B cell (primary cell): ENCODE data around the gene EED. TPM values are rescaled to one million over a fixed set of nuclear protein-coding genes. Genes with fewer than 3 reads are reported as not detected.
"Not testable (repeated sequence)": the region's sequence is repeated elsewhere in the genome, so short reads cannot be mapped to it uniquely, and the experiment has no call there.

ENCODE experiments used
- ATAC-seq: fragments of 200-7000 bp; cut with Tn5 transposase; one replicate; pipeline ENCODE4 v1.10.0; 2021; ENCODE audit warnings: low read depth, mild to moderate bottlenecking, moderate number of reproducible peaks, moderate library complexity
- CTCF ChIA-PET: fragments of 350-600 bp; sonication (Branson Sonifier 250); formaldehyde crosslinking; loops from one replicate; lab custom pipeline; 2021; ENCODE audit warnings: antibody characterized with exemption, inconsistent platforms; lab: Charles Lee
- POLR2A ChIA-PET: fragments of 350-600 bp; sonication (Branson Sonifier 250); formaldehyde crosslinking; loops from one replicate; lab custom pipeline; 2021; ENCODE audit warnings: antibody characterized with exemption; lab: Charles Lee
- DNase-seq: peaks from one replicate; pipeline ENCODE4 v3.0.0; 2013
- H2AFZ ChIP-seq: 2 replicates; pipeline ENCODE4 v1.6.1; 2012; ENCODE audit warnings: mild to moderate bottlenecking, low read depth, low read length; ENCODE audit not compliant: insufficient read depth, poor library complexity, severe bottlenecking
- H3K27ac ChIP-seq, 2 donors: 1 replicate in 1 of 2; 2 replicates in 1 of 2; pipeline ENCODE4 v1.5.1; 2012 to 2013; ENCODE audit warnings: low read length in 2 of 2, mild to moderate bottlenecking in 2 of 2, moderate library complexity in 1 of 2
- H3K27me3 ChIP-seq, 4 experiments: fragments of 200-600 bp in 1 of 4; sonication (generic) in 1 of 4; replicated peaks in 1 of 4; 1 replicate in 2 of 4; 2 replicates in 2 of 4; pipeline versions ENCODE4 v1.6.1 to v1.7.0; 2013 to 2016; ENCODE audit warnings: low read length in 3 of 4, mild to moderate bottlenecking in 2 of 4, mixed read lengths in 1 of 4, moderate library complexity in 1 of 4; ENCODE audit not compliant: insufficient read depth in 4 of 4, control insufficient read depth in 3 of 4; ENCODE audit errors: control extremely low read depth in 1 of 4
- H3K36me3 ChIP-seq, 2 experiments: replicated peaks in 1 of 2; 1 replicate in 1 of 2; 2 replicates in 1 of 2; pipeline versions ENCODE4 v1.6.1 to v1.7.1; 2013; ENCODE audit warnings: low read length in 1 of 2; ENCODE audit not compliant: insufficient read depth in 2 of 2, control insufficient read depth in 1 of 2; ENCODE audit errors: control extremely low read depth in 1 of 2, extremely low read depth in 1 of 2
- H3K4me1 ChIP-seq, 2 donors: fragments of 200-600 bp in 1 of 2; sonication (generic) in 1 of 2; 1 replicate in 1 of 2; 2 replicates in 1 of 2; pipeline versions ENCODE4 v1.5.1 to v1.6.1; 2013 to 2017; ENCODE audit warnings: low read length in 2 of 2; ENCODE audit not compliant: control insufficient read depth in 2 of 2, insufficient read depth in 2 of 2
- H3K4me2 ChIP-seq: replicated peaks from 2 replicates; pipeline ENCODE3; 2012; ENCODE audit warnings: mild to moderate bottlenecking, low read depth, low read length; ENCODE audit not compliant: poor library complexity, severe bottlenecking
- H3K4me3 ChIP-seq, 5 experiments: fragments of 200-600 bp in 1 of 5; sonication (generic) in 1 of 5; 1 replicate in 3 of 5; 2 replicates in 2 of 5; pipeline versions ENCODE4 v1.5.1 to v1.7.0; 2011 to 2016; ENCODE audit warnings: low read length in 4 of 5, mild to moderate bottlenecking in 4 of 5, low read depth in 2 of 5, control low read depth in 1 of 5, moderate library complexity in 1 of 5; ENCODE audit not compliant: insufficient read depth in 1 of 5; ENCODE audit errors: control extremely low read depth in 1 of 5, extremely low read depth in 1 of 5
- H3K79me2 ChIP-seq: fragments of 200-600 bp; sonication (generic); one replicate; pipeline ENCODE4 v1.6.0; 2016; ENCODE audit warnings: low read length; ENCODE audit not compliant: control insufficient read depth, insufficient read depth
- H3K9ac ChIP-seq: fragments of 200-600 bp; sonication (generic); 2 replicates; pipeline ENCODE4 v1.6.1; 2017; ENCODE audit warnings: mild to moderate bottlenecking, low read length, moderate library complexity
- H3K9me3 ChIP-seq, 3 donors: one replicate each; pipeline versions ENCODE4 v1.6.1 to v1.7.1; 2013; ENCODE audit warnings: low read length in 2 of 3; ENCODE audit not compliant: control insufficient read depth in 2 of 3, insufficient read depth in 1 of 3; ENCODE audit errors: control extremely low read depth in 1 of 3
- H4K20me1 ChIP-seq: 2 replicates; pipeline ENCODE4 v1.6.0; 2012; ENCODE audit warnings: mild to moderate bottlenecking, low read length; ENCODE audit not compliant: insufficient read depth, control insufficient read depth, poor library complexity, severe bottlenecking
- H3K27ac Mint-ChIP-seq: one replicate; pipeline ENCODE4 v1.8.0; 2021; ENCODE audit warnings: mixed read lengths
- H3K27me3 Mint-ChIP-seq: one replicate; pipeline ENCODE4 v1.8.0; 2021; ENCODE audit warnings: mixed read lengths
- H3K4me1 Mint-ChIP-seq: one replicate; pipeline ENCODE4 v1.8.0; 2021; ENCODE audit warnings: mixed read lengths
- H3K4me3 Mint-ChIP-seq: one replicate; pipeline ENCODE4 v1.8.0; 2021; ENCODE audit warnings: mixed read lengths
- H3K9me3 Mint-ChIP-seq: one replicate; pipeline ENCODE4 v1.8.0; 2022; ENCODE audit warnings: mixed read lengths; ENCODE audit not compliant: insufficient read depth
- CTCF ChIP-seq: fragments of 200-600 bp; IDR thresholded peaks from one replicate; pipeline ENCODE4 v1.8.0; 2022; ENCODE audit warnings: antibody characterized with exemption, mild to moderate bottlenecking
- EZH2 ChIP-seq: IDR thresholded peaks from 2 replicates; pipeline ENCODE4 v1.6.1; 2012; ENCODE audit warnings: borderline replicate concordance, low read depth, mild to moderate bottlenecking, moderate library complexity, low read length; ENCODE audit not compliant: insufficient read depth, poor library complexity, severe bottlenecking
- WGBS: methylation state at CpG from one replicate; pipeline ENCODE4 v1.1.5; 2013; ENCODE audit warnings: missing lambda C conversion rate; ENCODE audit not compliant: insufficient coverage; 5-methylcytosine and 5-hydroxymethylcytosine counted together
- intact Hi-C: fragments of 100-400 bp; cut with micrococcal nuclease; formaldehyde crosslinking; loops from one replicate; pipeline ENCODE4 v1.10.0; 2022
- polyA plus RNA-seq: library from polyadenylated mRNA; depleted of rRNA; stranded (reverse); fragments of >200 nt; gene quantifications from 2 replicates; pipeline ENCODE4 v1.2.3, GENCODE V29; 2012
- total RNA-seq, 2 donors: library from RNA; stranded (reverse); fragments of 120-200 nt in 1 of 2; gene quantifications; 1 replicate in 1 of 2; 2 replicates in 1 of 2; pipeline versions ENCODE4 v1.2.3 to v1.2.4, GENCODE V29; 2013 to 2022

The EED gene
- total and polyA plus RNA-seq, 2 donors (not counting 1 experiment from before 2014, with no cell fraction given) = 21.8 to 49.5 TPM

GRCh38 chr11:86289508-86290280 lies 45.1 kb downstream of the EED start:
- not testable (repeated sequence) for H3K4me3 Mint-ChIP-seq, H3K4me2 ChIP-seq, H4K20me1 ChIP-seq, H3K9ac ChIP-seq, H3K79me2 ChIP-seq, DNase-seq, H3K27ac Mint-ChIP-seq, H2AFZ ChIP-seq, ATAC-seq, H3K9me3 ChIP-seq, H3K27ac ChIP-seq, H3K4me3 ChIP-seq, H3K27me3 Mint-ChIP-seq, H3K9me3 Mint-ChIP-seq, H3K36me3 ChIP-seq, H3K27me3 ChIP-seq
- ChIA-PET POLR2A (interaction anchor here (0.6 to 0.7 kb wide), 2 partner anchors 435 to 442 kb away, joined by 4 read pairs; no protein-coding TSS in a partner anchor), CTCF (interaction anchor here (0.7 to 7.9 kb wide), 8 partner anchors 10 to 437 kb away, joined by 3 to 83 read pairs (median 3); partner anchors contain the start of gene CCDC83)
- peaks cover 16 to 26% of the 10 kb centered on the region in 2 donors for H3K4me1 ChIP-seq
- intact Hi-C loops = loop anchor here (5.0 kb wide), 1 partner anchor 42 kb away; no protein-coding TSS in a partner anchor
- 85% methylated on average over 5 of the region's 9 CpGs for WGBS
- peaks cover 31% of the 10 kb centered on the region for H3K4me1 Mint-ChIP-seq

DNA sequence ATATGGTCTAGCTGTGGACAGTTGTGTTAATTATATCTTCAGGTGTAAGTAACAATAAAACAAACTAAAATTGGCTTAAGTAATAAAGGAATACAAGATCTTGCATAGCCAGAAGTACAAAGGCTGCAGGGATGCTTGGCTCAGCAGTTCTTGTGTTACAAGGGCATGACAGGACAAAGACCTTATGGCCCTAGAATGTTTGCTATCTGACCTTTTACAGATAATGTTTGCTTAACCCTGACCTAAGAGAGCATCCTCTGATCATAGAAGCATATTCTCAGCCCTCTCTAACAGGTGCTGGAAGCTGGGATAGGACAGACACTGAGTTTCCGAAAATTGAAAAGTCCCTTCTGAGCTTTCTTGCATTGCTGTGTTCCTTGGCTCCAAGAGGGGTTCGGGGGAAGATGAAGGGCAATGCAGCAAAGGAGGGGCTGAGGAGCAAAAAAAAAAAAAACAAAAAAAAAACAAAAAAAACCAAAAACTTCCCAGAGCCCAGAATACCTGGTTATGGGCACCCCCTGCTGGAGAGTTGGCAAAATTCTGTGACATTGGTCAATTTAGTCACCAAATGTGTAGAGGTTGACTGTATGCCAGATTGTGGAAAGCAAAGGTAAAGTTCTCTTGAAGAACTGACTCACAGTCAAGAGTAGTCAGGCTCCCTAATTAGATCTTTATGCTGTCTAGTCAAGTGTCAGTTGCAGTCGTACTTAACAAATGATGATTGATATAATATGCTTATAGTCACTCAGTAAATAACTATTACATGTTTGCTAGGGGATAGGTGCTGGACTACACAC lies 47.1 kb downstream of the EED start:
- H3K4me3 Mint-ChIP-seq = no peak overlapping the region
- POLR2A ChIA-PET = no interaction called here
- Histone ChIP-seq H3K4me2 (no peak overlapping the region), H2AFZ (no peak overlapping the region), H3K4me3 (no peak overlapping the region), H3K9ac (no peak overlapping the region), H3K27me3 (no peaks in the 10 kb centered on the region), H3K9me3 (no peaks in the 10 kb centered on the region), H3K27ac (no peak overlapping the region), H3K4me1 (peaks cover 16 to 26% of the 10 kb centered on the region in 2 donors), H4K20me1 (no peaks in the 10 kb centered on the region), H3K36me3 (no peaks in the 10 kb centered on the region), H3K79me2 (peaks cover 7% of the 10 kb centered on the region)
- TF ChIP-seq EZH2 (no peak), CTCF (peak; percentile 86)
- ATAC-seq (peak; percentile 62), DNase-seq (peak; percentile 71)
- no peaks in the 10 kb centered on the region for H3K9me3 Mint-ChIP-seq
- peaks cover 26% of the 10 kb centered on the region for H3K4me1 Mint-ChIP-seq
- no CpG with 5 or more reads among the region's 3 CpGs for WGBS
- no peaks in the 10 kb centered on the region for H3K27me3 Mint-ChIP-seq
- no peak overlapping the region for H3K27ac Mint-ChIP-seq
- intact Hi-C loops = loop anchor here (1.0 kb wide), 3 partner anchors 249 to 696 kb away; partner anchors contain the start of gene CCDC83
- CTCF ChIA-PET = interaction anchor here (0.6 to 7.9 kb wide), 24 partner anchors 8 to 697 kb away, joined by 3 to 83 read pairs (median 4); partner anchors contain the start of genes CCDC83, EED and PICALM
